Measurements from ENCODE around the gene IL7R. TPM values are rescaled to one million over a fixed set of nuclear protein-coding genes. Genes with fewer than 3 reads are reported as not detected.

IL7R gene
- total and polyA plus RNA-seq, 2 experiments from 2014 or later, result 0.47 to 1.1 TPM

DNA sequence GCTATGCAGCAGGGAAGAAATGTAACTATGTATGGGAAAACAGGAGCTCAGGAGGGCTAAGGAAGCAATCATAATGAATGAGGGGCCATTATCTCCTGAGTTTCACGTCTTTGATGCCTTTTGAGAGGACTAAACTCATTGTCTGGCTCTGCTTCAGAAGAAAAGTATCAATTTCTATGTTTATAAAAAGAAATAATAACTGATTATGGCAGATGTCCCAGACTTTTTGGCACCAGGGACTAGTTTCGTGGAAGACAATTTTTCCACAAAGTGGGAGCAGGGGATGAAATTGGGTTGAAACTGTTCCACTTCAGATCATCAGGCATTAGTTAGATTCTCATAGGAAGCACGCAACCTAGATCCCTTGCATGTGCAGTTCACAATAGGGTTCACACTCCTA, 8.7 kb upstream of the IL7R start:
- Histone ChIP-seq H3K4me1 (ENCODE audit: insufficient read depth) (no peaks in the 10 kb centered on the region), H3K79me2 (no peaks in the 10 kb centered on the region), H4K20me1 (ENCODE audit: insufficient read depth, poor library complexity, severe bottlenecking) (no peaks in the 10 kb centered on the region), H3K9me3 (ENCODE audit: low read depth) (no peaks in the 10 kb centered on the region), H3K27me3 (no peaks in the 10 kb centered on the region), H3K9me2 (replicated peaks; ENCODE audit: insufficient read depth) (no peaks in the 10 kb centered on the region), H3K4me2 (no peak overlapping the region), H3K4me3 (no peak overlapping the region), H2AFZ (no peak overlapping the region), H3K27ac (no peak overlapping the region), H3K36me3 (replicated peaks; ENCODE audit: insufficient read depth, low read depth) (no peaks in the 10 kb centered on the region)
- no peak for DNase-seq (ENCODE audit: low spot score)
- 80% methylated on average over 3 of the region's 3 CpGs for WGBS (ENCODE audit: low lambda C conversion rate, missing lambda C conversion rate)
- TF ChIP-seq EZH2phosphoT487 (IDR thresholded peaks at IDR 0.05; ENCODE audit: low read depth, severe bottlenecking, unreplicated experiment), result no peak
- TF ChIP-seq EZH2 (IDR thresholded peaks at IDR 0.05; ENCODE audit: borderline replicate concordance), result no peak
- no peak for TF ChIP-seq CTCF (IDR thresholded peaks at IDR 0.05; ENCODE audit: poor library complexity)

DNA sequence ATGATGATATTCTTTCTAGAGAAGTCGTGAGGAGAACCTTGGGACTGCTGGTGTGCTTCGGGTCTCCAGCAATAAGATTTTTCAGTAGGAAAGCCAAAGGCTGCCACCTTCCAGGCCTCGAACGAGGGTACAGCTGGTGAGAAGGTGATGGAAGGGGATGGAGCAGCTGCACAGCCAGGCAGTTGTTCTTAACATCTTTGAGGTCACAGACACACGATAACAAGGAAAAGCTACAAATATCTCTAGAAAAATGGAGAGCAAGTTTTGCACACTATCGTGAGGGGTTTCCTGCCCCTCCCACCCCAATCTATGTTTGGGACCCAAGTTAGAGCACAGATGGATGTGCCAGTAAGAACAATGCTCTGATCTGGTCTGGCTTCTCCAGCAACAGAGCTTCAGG, 6.8 kb upstream of the IL7R start:
- H4K20me1 ChIP-seq (ENCODE audit: insufficient read depth, poor library complexity, severe bottlenecking), result no peaks in the 10 kb centered on the region
- no peak for TF ChIP-seq EZH2 (IDR thresholded peaks at IDR 0.05; ENCODE audit: borderline replicate concordance)
- no peak for TF ChIP-seq CTCF (IDR thresholded peaks at IDR 0.05; ENCODE audit: poor library complexity)
- TF ChIP-seq EZH2phosphoT487 (IDR thresholded peaks at IDR 0.05; ENCODE audit: low read depth, severe bottlenecking, unreplicated experiment), result no peak
- H3K27ac ChIP-seq, result no peak overlapping the region
- H3K36me3 ChIP-seq (replicated peaks; ENCODE audit: insufficient read depth, low read depth), result no peaks in the 10 kb centered on the region
- H3K4me3 ChIP-seq, result no peak overlapping the region
- H3K79me2 ChIP-seq, result no peaks in the 10 kb centered on the region
- H2AFZ ChIP-seq, result no peak overlapping the region
- no peaks in the 10 kb centered on the region for H3K4me1 ChIP-seq (ENCODE audit: insufficient read depth)
- 87% methylated on average over 6 of the region's 6 CpGs for WGBS (ENCODE audit: low lambda C conversion rate, missing lambda C conversion rate)
- H3K27me3 ChIP-seq, result no peaks in the 10 kb centered on the region
- H3K9me3 ChIP-seq (ENCODE audit: low read depth), result no peaks in the 10 kb centered on the region
- no peak overlapping the region for H3K4me2 ChIP-seq
- H3K9me2 ChIP-seq (replicated peaks; ENCODE audit: insufficient read depth), result no peaks in the 10 kb centered on the region
- DNase-seq (ENCODE audit: low spot score), result no peak

DNA sequence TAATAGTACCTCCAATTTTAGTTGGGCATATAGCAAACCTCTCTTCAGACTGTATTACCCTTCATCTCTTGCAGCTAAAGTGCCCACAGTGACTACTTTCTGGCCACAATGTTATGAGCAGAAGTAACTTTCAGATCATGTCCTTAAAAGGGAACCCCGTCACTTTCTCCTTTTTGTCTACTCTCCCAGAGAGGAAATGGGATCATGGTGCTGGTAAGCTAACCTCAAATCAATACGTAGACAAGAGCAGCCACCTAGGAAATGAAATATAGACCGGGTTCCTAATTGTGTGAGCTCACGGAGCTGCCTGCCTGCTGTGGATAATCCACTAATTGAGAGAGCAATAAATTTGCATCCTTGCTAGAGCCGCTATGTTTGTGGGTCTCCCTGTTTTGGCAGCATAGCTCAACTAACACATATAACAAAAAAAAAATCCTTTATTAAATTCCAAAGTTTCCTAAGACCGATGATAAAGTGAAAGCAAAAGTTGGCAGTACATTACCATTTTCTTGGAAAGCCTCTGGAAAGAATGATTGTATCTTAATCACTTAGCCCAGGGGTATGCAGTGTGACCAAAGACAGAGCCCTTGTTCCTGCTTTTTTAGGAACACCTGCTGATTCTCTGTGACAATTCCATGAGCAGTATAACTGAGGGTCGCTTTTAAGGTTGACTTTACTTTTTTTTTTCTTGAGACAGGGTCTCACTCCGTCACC, 5.6 kb upstream of the IL7R start:
- no peak for DNase-seq (ENCODE audit: low spot score)
- Histone ChIP-seq H3K4me1 (ENCODE audit: insufficient read depth) (no peaks in the 10 kb centered on the region), H2AFZ (no peak overlapping the region), H3K79me2 (no peaks in the 10 kb centered on the region), H3K27me3 (no peaks in the 10 kb centered on the region), H3K9me3 (ENCODE audit: low read depth) (no peaks in the 10 kb centered on the region), H3K4me2 (no peak overlapping the region), H3K4me3 (no peak overlapping the region), H3K36me3 (replicated peaks; ENCODE audit: insufficient read depth, low read depth) (no peaks in the 10 kb centered on the region), H3K27ac (no peak overlapping the region), H4K20me1 (ENCODE audit: insufficient read depth, poor library complexity, severe bottlenecking) (no peaks in the 10 kb centered on the region), H3K9me2 (replicated peaks; ENCODE audit: insufficient read depth) (no peaks in the 10 kb centered on the region)
- TF ChIP-seq EZH2phosphoT487 (IDR thresholded peaks at IDR 0.05; ENCODE audit: low read depth, severe bottlenecking, unreplicated experiment) (no peak), EZH2 (IDR thresholded peaks at IDR 0.05; ENCODE audit: borderline replicate concordance) (no peak), CTCF (IDR thresholded peaks at IDR 0.05; ENCODE audit: poor library complexity) (no peak)
- 69% methylated on average over 8 of the region's 8 CpGs for WGBS (ENCODE audit: low lambda C conversion rate, missing lambda C conversion rate)

All from hepatocyte (in vitro differentiated cells).